ENCODE measurements around the gene HOXA11.

The HOXA11 gene

GRCh38 chr7:27176962-27177794 lies 7.9 kb downstream of the HOXA11 start:
- H3K27ac ChIP-seq: no peak overlapping the region
- no peak for TF ChIP-seq CTCF (conservative IDR thresholded peaks at IDR 0.05)
- TF ChIP-seq ZFX (IDR thresholded peaks at IDR 0.05): no peak

- H3K27ac ChIP-seq: peak overlapping the region; percentile 98; the same call in 1 of the 2 replicates
- no peak for TF ChIP-seq ZFX (IDR thresholded peaks at IDR 0.05)
- TF ChIP-seq CTCF (conservative IDR thresholded peaks at IDR 0.05): no peak
Observed at GRCh38 chr7:27176524-27176845, 8.5 kb downstream of the HOXA11 start.

GRCh38 chr7:27175626-27176523 lies 9.2 kb downstream of the HOXA11 start:
- peak overlapping the region; percentile 98 for H3K27ac ChIP-seq
- TF ChIP-seq CTCF (conservative IDR thresholded peaks at IDR 0.05): no peak
- no peak for TF ChIP-seq ZFX (IDR thresholded peaks at IDR 0.05)

GRCh38 chr7:27174874-27175625 lies 10.0 kb downstream of the HOXA11 start:
- TF ChIP-seq CTCF (conservative IDR thresholded peaks at IDR 0.05) (no peak), ZFX (IDR thresholded peaks at IDR 0.05) (no peak)
- H3K27ac ChIP-seq: peak overlapping the region; percentile 98

GRCh38 chr7:27173956-27174873 lies 10.8 kb downstream of the HOXA11 start, which contains the start of gene HOXA10:
Gene HOXA10 (minus strand): TSS chr7:27174320. CDS start chr7:27174306, 14 bp downstream.
- peak within 1 kb of the TSS; percentile 98 for H3K27ac ChIP-seq
- TF ChIP-seq ZFX (IDR thresholded peaks at IDR 0.05) (no peak), CTCF (conservative IDR thresholded peaks at IDR 0.05) (no peak)

- H3K27ac ChIP-seq: peak overlapping the region; percentile 98
- TF ChIP-seq CTCF (conservative IDR thresholded peaks at IDR 0.05): no peak
- TF ChIP-seq ZFX (IDR thresholded peaks at IDR 0.05): peak; percentile 69
Observed at GRCh38 chr7:27173511-27173955, 11.5 kb downstream of the HOXA11 start.

Measured in C4-2B (cell line).